IMR-90 (cell line): Measurements from ENCODE around the gene ASIC2. TPM values are rescaled to one million over a fixed set of nuclear protein-coding genes. Genes with fewer than 3 reads are reported as not detected.

Source experiments
- ATAC-seq: fragments of 200-7000 bp; cut with Tn5 transposase; 2 replicates; pipeline ENCODE4 v1.9.1; 2020; ENCODE audit warnings: low read depth, mild to moderate bottlenecking, moderate library complexity
- BruUV-seq: library from RNA; stranded (reverse); fragments of 400-500 nt; replicated peaks from 2 replicates; lab custom pipeline; 2021; lab: Mats Ljungman, UMichigan
- CTCF ChIA-PET: fragments of 300-600 bp; formaldehyde crosslinking; extraction: SDS; loops from one replicate; lab custom pipeline; 2021; ENCODE audit warnings: antibody characterized with exemption; lab: Yijun Ruan, JAX
- POLR2A ChIA-PET: fragments of 300-600 bp; sonication (Branson Sonifier 250); formaldehyde crosslinking; loops from one replicate; lab custom pipeline; 2022; ENCODE audit warnings: antibody characterized with exemption; ENCODE audit not compliant: unreplicated experiment; lab: Charles Lee
- DNase-seq: peaks from one replicate; pipeline ENCODE4 v3.0.0; 2013
- H2AFZ ChIP-seq: replicated peaks from 2 replicates; pipeline ENCODE3; 2013; ENCODE audit warnings: low read length, mild to moderate bottlenecking; ENCODE audit not compliant: poor library complexity
- H2AK5ac ChIP-seq: 2 replicates; pipeline ENCODE4 v1.6.1; 2013; ENCODE audit warnings: low read depth, low read length, inconsistent platforms
- H2AK9ac ChIP-seq: replicated peaks from 2 replicates; pipeline ENCODE3; 2013; ENCODE audit warnings: mild to moderate bottlenecking, low read depth, low read length, moderate library complexity; ENCODE audit not compliant: poor library complexity
- H2BK120ac ChIP-seq: 2 replicates; pipeline ENCODE4 v1.6.1; 2013; ENCODE audit warnings: low read depth, low read length, inconsistent platforms
- H2BK15ac ChIP-seq: 3 replicates; pipeline ENCODE4 v1.6.1; 2013; ENCODE audit warnings: low read depth, low read length, inconsistent platforms
- H2BK20ac ChIP-seq: 2 replicates; pipeline ENCODE4 v1.6.1; 2013; ENCODE audit warnings: low read depth, mild to moderate bottlenecking, inconsistent platforms, low read length, moderate library complexity
- H2BK5ac ChIP-seq: 2 replicates; pipeline ENCODE4 v1.6.1; 2013; ENCODE audit warnings: mild to moderate bottlenecking, low read depth, low read length, inconsistent platforms; ENCODE audit not compliant: poor library complexity, severe bottlenecking
- H3K14ac ChIP-seq: replicated peaks from 2 replicates; pipeline ENCODE4 v1.6.1; 2013; ENCODE audit warnings: low read depth, low read length, inconsistent platforms
- H3K18ac ChIP-seq: 2 replicates; pipeline ENCODE4 v1.6.1; 2013; ENCODE audit warnings: low read depth, low read length, control low read depth
- H3K23ac ChIP-seq: 2 replicates; pipeline ENCODE4 v1.6.1; 2013; ENCODE audit warnings: low read depth, low read length, inconsistent platforms
- H3K27ac ChIP-seq: 2 replicates; pipeline ENCODE4 v1.5.1; 2013; ENCODE audit warnings: mild to moderate bottlenecking, control low read depth, low read length; ENCODE audit not compliant: insufficient read depth
- H3K27me3 ChIP-seq: 2 replicates; pipeline ENCODE4 v1.6.1; 2013; ENCODE audit warnings: low read length; ENCODE audit not compliant: control insufficient read depth, insufficient read depth
- H3K36me3 ChIP-seq: 2 replicates; pipeline ENCODE4 v1.6.1; 2013; ENCODE audit warnings: low read length, mixed read lengths; ENCODE audit not compliant: control insufficient read depth, insufficient read depth
- H3K4ac ChIP-seq: 2 replicates; pipeline ENCODE4 v1.6.1; 2013; ENCODE audit warnings: low read depth, low read length, inconsistent platforms
- H3K4me1 ChIP-seq: 2 replicates; pipeline ENCODE4 v1.6.1; 2013; ENCODE audit warnings: low read length, mixed read lengths; ENCODE audit not compliant: control insufficient read depth, insufficient read depth
- H3K4me2 ChIP-seq: 2 replicates; pipeline ENCODE4 v1.6.1; 2013; ENCODE audit warnings: low read depth, mild to moderate bottlenecking, control low read depth, low read length, moderate library complexity
- H3K4me3 ChIP-seq: 2 replicates; pipeline ENCODE4 v1.5.1; 2013; ENCODE audit warnings: low read depth, mild to moderate bottlenecking, control low read depth, low read length, moderate library complexity; ENCODE audit not compliant: insufficient read depth
- H3K56ac ChIP-seq: 2 replicates; pipeline ENCODE4 v1.6.1; 2013; ENCODE audit warnings: low read length, inconsistent platforms; ENCODE audit not compliant: insufficient read depth; ENCODE audit errors: extremely low read depth
- H3K79me1 ChIP-seq, 2 experiments: 2 replicates each; pipeline ENCODE4 v1.6.1; 2013; ENCODE audit warnings: low read length in 2 of 2, inconsistent platforms in 1 of 2, low read depth in 1 of 2
- H3K9ac ChIP-seq: 2 replicates; pipeline ENCODE4 v1.6.1; 2013; ENCODE audit warnings: low read depth, low read length, control low read depth
- H3K9me1 ChIP-seq: 2 replicates; pipeline ENCODE4 v1.6.1; 2013; ENCODE audit warnings: low read length, inconsistent platforms; ENCODE audit not compliant: insufficient read depth
- H3K9me3 ChIP-seq: 2 replicates; pipeline ENCODE4 v1.6.1; 2013; ENCODE audit warnings: low read length; ENCODE audit not compliant: control insufficient read depth, insufficient read depth
- H4K20me1 ChIP-seq: 2 replicates; pipeline ENCODE4 v1.6.1; 2013; ENCODE audit warnings: low read length, inconsistent platforms; ENCODE audit not compliant: insufficient read depth
- H4K5ac ChIP-seq: 2 replicates; pipeline ENCODE4 v1.6.1; 2013; ENCODE audit warnings: mild to moderate bottlenecking, low read depth, low read length, control low read depth
- H4K8ac ChIP-seq, 2 experiments: 2 replicates each; pipeline ENCODE4 v1.6.1; 2013; ENCODE audit warnings: low read depth in 2 of 2, low read length in 2 of 2, control low read depth in 1 of 2, inconsistent platforms in 1 of 2
- H4K91ac ChIP-seq: 2 replicates; pipeline ENCODE4 v1.6.1; 2013; ENCODE audit warnings: low read depth, low read length, inconsistent platforms; ENCODE audit not compliant: insufficient read depth
- BHLHE40 ChIP-seq: fragments of 150-350 bp; IDR thresholded peaks from 2 replicates; pipeline ENCODE4 v1.6.1; 2016; ENCODE audit warnings: mild to moderate bottlenecking, low read depth, low read length
- CEBPB ChIP-seq: IDR thresholded peaks from 2 replicates; pipeline ENCODE4 v1.6.1; 2012; ENCODE audit warnings: low read depth, low read length, improper control_type of control experiment
- CHD1 ChIP-seq: IDR thresholded peaks from 2 replicates; pipeline ENCODE4 v1.6.1; 2012; ENCODE audit warnings: low read depth, low read length, improper control_type of control experiment
- CTCF ChIP-seq: conservative IDR thresholded peaks from 2 replicates; pipeline ENCODE4 v1.5.1; 2012; ENCODE audit warnings: mild to moderate bottlenecking, low read depth, low read length, improper control_type of control experiment
- ELK1 ChIP-seq: fragments of 150-350 bp; IDR thresholded peaks from 2 replicates; pipeline ENCODE4 v1.6.1; 2016; ENCODE audit warnings: low read depth, mild to moderate bottlenecking, low read length, moderate library complexity, borderline replicate concordance
- FOS ChIP-seq: fragments of 150-350 bp; IDR thresholded peaks from 2 replicates; pipeline ENCODE4 v1.6.1; 2016; ENCODE audit warnings: low read depth, low read length
- MAFK ChIP-seq: IDR thresholded peaks from 2 replicates; pipeline ENCODE4 v1.6.1; 2012; ENCODE audit warnings: low read depth, low read length, improper control_type of control experiment
- MAZ ChIP-seq: IDR thresholded peaks from 2 replicates; pipeline ENCODE4 v1.6.1; 2012; ENCODE audit warnings: low read depth, mild to moderate bottlenecking, low read length, improper control_type of control experiment, moderate library complexity, borderline replicate concordance
- MXI1 ChIP-seq: IDR thresholded peaks from 2 replicates; pipeline ENCODE4 v1.6.1; 2012; ENCODE audit warnings: low read depth, mild to moderate bottlenecking, low read length, moderate library complexity, borderline replicate concordance
- NFE2L2 ChIP-seq: fragments of 150-350 bp; IDR thresholded peaks from 2 replicates; pipeline ENCODE4 v1.6.1; 2016; ENCODE audit warnings: low read depth, mild to moderate bottlenecking, low read length
- POLR2A ChIP-seq: IDR thresholded peaks from 2 replicates; pipeline ENCODE4 v1.6.1; 2012; ENCODE audit warnings: mild to moderate bottlenecking, low read depth, low read length
- RAD21 ChIP-seq: IDR thresholded peaks from 2 replicates; pipeline ENCODE4 v1.6.1; 2012; ENCODE audit warnings: low read length, improper control_type of control experiment
- RCOR1 ChIP-seq: IDR thresholded peaks from 2 replicates; pipeline ENCODE4 v1.6.1; 2012; ENCODE audit warnings: mild to moderate bottlenecking, low read length, improper control_type of control experiment; ENCODE audit not compliant: insufficient replicate concordance
- RFX5 ChIP-seq: IDR thresholded peaks from 2 replicates; pipeline ENCODE4 v1.8.0; 2012; ENCODE audit warnings: low read depth, mild to moderate bottlenecking, low read length, moderate library complexity
- SMC3 ChIP-seq: fragments of 150-350 bp; IDR thresholded peaks from 2 replicates; pipeline ENCODE4 v1.6.1; 2016; ENCODE audit warnings: low read depth, mild to moderate bottlenecking, antibody characterized with exemption, low read length, moderate library complexity
- USF2 ChIP-seq: fragments of 150-350 bp; IDR thresholded peaks from 2 replicates; pipeline ENCODE4 v1.6.1; 2017; ENCODE audit warnings: mild to moderate bottlenecking, antibody characterized with exemption, low read length, low read depth
- WGBS, 2 experiments: methylation state at CpG; one replicate each; pipeline versions ENCODE4 v1.1.5 to v1.1.7; 2013; ENCODE audit warnings: missing lambda C conversion rate in 2 of 2; ENCODE audit not compliant: insufficient read length in 1 of 2; ENCODE audit errors: extremely low coverage in 2 of 2; 5-methylcytosine and 5-hydroxymethylcytosine counted together
- dilution Hi-C: fragments of 300-500 bp; cut with HindIII; formaldehyde crosslinking; loops from one replicate; pipeline ENCODE4 v1.14.3; 2018; ENCODE audit warnings: low sequenced_read_pairs; ENCODE audit not compliant: unreplicated experiment
- in situ Hi-C: fragments of 300-500 bp; cut with MboI; formaldehyde crosslinking; loops from 3 replicates; pipeline ENCODE4 v1.14.3; 2019; ENCODE audit warnings: low sequenced_read_pairs, inconsistent platforms, mixed read lengths
- intact Hi-C: fragments of 100-400 bp; cut with micrococcal nuclease; formaldehyde crosslinking; loops from 2 replicates; pipeline ENCODE4 v1.10.0; 2022
- polyA plus RNA-seq, 3 experiments: library from polyadenylated mRNA; depleted of rRNA; stranded (reverse); fragments of >200 nt; gene quantifications; 2 replicates each; pipeline ENCODE4 v1.2.3, GENCODE V29; 2012; ENCODE audit warnings: low replicate concordance in 1 of 3
- total RNA-seq: library from RNA; depleted of rRNA; stranded (reverse); fragments of >200 nt; gene quantifications from 2 replicates; pipeline ENCODE4 v1.2.3, GENCODE V29; 2012

ASIC2 gene
- total and polyA plus RNA-seq, 2 of the 4 experiments (the other 2 are of a cell fraction), result under 0.01 to 0.15 TPM

GRCh38 chr17:33303254-33303653 lies 10.2 kb upstream of the ASIC2 start:
- ATAC-seq, result no peak
- no peak for TF ChIP-seq RCOR1
- TF ChIP-seq NFE2L2, result no peak
- no peak for TF ChIP-seq MXI1
- TF ChIP-seq POLR2A, result no peak
- no peak for TF ChIP-seq RAD21
- no peak for TF ChIP-seq MAFK
- TF ChIP-seq FOS, result no peak
- no peak for TF ChIP-seq USF2
- TF ChIP-seq SMC3, result no peak
- no peak for TF ChIP-seq MAZ
- TF ChIP-seq RFX5, result no peak
- no peak for TF ChIP-seq ELK1
- no peak for TF ChIP-seq CTCF
- no peak for TF ChIP-seq BHLHE40
- TF ChIP-seq CHD1, result no peak
- no peak for TF ChIP-seq CEBPB
- Histone ChIP-seq H2BK20ac (no peak overlapping the region), H3K4me2 (no peak overlapping the region), H3K56ac (no peak overlapping the region), H3K4me1 (no peaks in the 10 kb centered on the region), H3K27me3 (peaks cover 4% of the 10 kb centered on the region), H3K4me3 (no peak overlapping the region), H3K9ac (no peak overlapping the region), H4K91ac (no peak overlapping the region), H2BK15ac (no peak overlapping the region), H2AK5ac (no peak overlapping the region), H3K27ac (no peak overlapping the region), H2BK120ac (no peak overlapping the region), H3K36me3 (no peaks in the 10 kb centered on the region), H3K79me1 (no peaks in the 10 kb centered on the region), H4K20me1 (no peaks in the 10 kb centered on the region), H3K4ac (no peak overlapping the region), H3K9me3 (peaks cover 4% of the 10 kb centered on the region; the same call in 1 of the 2 replicates), H4K8ac (no peak overlapping the region), H2BK5ac (no peak overlapping the region), H3K14ac (no peak overlapping the region), H3K23ac (no peak overlapping the region), H2AK9ac (no peak overlapping the region), H2AFZ (no peak overlapping the region), H3K9me1 (no peaks in the 10 kb centered on the region), H3K18ac (no peak overlapping the region), H4K5ac (no peak overlapping the region)
- DNase-seq, result no peak
- intact Hi-C loops (no loop called here), in situ Hi-C loops (no loop called here), dilution Hi-C loops (no loop called here)
- POLR2A ChIA-PET, result no interaction called here
- CTCF ChIA-PET, result no interaction called here
- 67% methylated on average over 3 of the region's 5 CpGs; no CpG with 5 or more reads in 1 of the 2 experiments for WGBS, 2 experiments
- BruUV-seq, result no TSS peak
